Mucosa of descending colon (tissue), 3 donors: Measurements from ENCODE around the gene FNDC11. TPM values are rescaled to one million over a fixed set of nuclear protein-coding genes. Genes with fewer than 3 reads are reported as not detected.
A peak's percentile ranks its signal among the peaks of the same experiment; 100 is the strongest.

ENCODE experiments used
- ATAC-seq: fragments of 200-7000 bp; cut with Tn5 transposase; one replicate; pipeline ENCODE4 v1.9.1; 2020; ENCODE audit warnings: mild to moderate bottlenecking, moderate library complexity
- DNase-seq, 3 donors: peaks; one replicate each; pipeline ENCODE4 v3.0.0-alpha.2; 2020
- H3K36me3 ChIP-seq: fragments of 200-600 bp; one replicate; pipeline ENCODE4 v1.8.0; 2021; ENCODE audit warnings: low read depth, mild to moderate bottlenecking
- H3K4me1 ChIP-seq: fragments of 200-600 bp; one replicate; pipeline ENCODE4 v1.8.0; 2021; ENCODE audit warnings: low read depth, mild to moderate bottlenecking
- H3K4me3 ChIP-seq: fragments of 200-600 bp; one replicate; pipeline ENCODE4 v1.8.0; 2021; ENCODE audit warnings: mild to moderate bottlenecking
- H3K9me3 ChIP-seq: fragments of 200-600 bp; one replicate; pipeline ENCODE4 v1.8.0; 2021; ENCODE audit warnings: mild to moderate bottlenecking
- intact Hi-C, 2 donors: fragments of 100-400 bp; cut with DNase I in 1 of 2; cut with micrococcal nuclease in 1 of 2; formaldehyde crosslinking; loops; one replicate each; pipeline versions ENCODE4 v1.11.0 to v1.11.1; 2022; cut with DNase I, micrococcal nuclease
- total RNA-seq, 3 donors: library from RNA; stranded (reverse); fragmentation: NEBNext Ultra II Directional in 2 of 3; extraction: Animal tissue kit (Norgen Biotek cat#: 25700) in 2 of 3; gene quantifications; one replicate each; pipeline versions ENCODE4 v1.2.1 to v1.2.4, GENCODE V29; 2021 to 2023
- TF ChIP-seq, protein P1 (sequence below): fragments of 200-600 bp; IDR thresholded peaks from one replicate; pipeline ENCODE4 v1.8.0; 2022; ENCODE audit warnings: antibody characterized with exemption, mild to moderate bottlenecking
- donor health status: DM: no; HTN: no; CAD: no; lungs with moderate emphysema.
- donor health status: DM: no; HTN: no; CAD: no.
- donor health status: DM: no; HTN: yes; CAD: no.

The FNDC11 gene
- total RNA-seq, 3 donors from 2014 or later: 0.19 to 0.25 TPM; not detected in 1

DNA sequence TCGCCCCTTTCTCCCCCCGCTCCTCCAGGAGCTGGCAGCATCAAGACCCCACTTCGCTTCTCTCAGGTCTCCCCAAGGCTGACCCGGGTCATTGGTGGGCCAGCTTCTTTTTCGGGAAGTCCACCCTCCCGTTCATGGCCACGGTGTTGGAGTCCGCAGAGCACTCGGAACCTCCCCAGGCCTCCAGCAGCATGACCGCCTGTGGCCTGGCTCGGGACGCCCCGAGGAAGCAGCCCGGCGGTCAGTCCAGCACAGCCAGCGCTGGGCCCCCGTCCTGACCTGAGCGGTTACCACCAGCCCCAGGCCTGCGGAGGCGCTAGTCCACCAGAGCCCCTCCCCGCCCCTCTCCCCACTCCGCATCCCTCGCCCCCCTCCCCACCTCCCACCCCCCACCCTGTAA lies 32.4 kb upstream of the FNDC11 start:
- TF ChIP-seq, protein P1, sequence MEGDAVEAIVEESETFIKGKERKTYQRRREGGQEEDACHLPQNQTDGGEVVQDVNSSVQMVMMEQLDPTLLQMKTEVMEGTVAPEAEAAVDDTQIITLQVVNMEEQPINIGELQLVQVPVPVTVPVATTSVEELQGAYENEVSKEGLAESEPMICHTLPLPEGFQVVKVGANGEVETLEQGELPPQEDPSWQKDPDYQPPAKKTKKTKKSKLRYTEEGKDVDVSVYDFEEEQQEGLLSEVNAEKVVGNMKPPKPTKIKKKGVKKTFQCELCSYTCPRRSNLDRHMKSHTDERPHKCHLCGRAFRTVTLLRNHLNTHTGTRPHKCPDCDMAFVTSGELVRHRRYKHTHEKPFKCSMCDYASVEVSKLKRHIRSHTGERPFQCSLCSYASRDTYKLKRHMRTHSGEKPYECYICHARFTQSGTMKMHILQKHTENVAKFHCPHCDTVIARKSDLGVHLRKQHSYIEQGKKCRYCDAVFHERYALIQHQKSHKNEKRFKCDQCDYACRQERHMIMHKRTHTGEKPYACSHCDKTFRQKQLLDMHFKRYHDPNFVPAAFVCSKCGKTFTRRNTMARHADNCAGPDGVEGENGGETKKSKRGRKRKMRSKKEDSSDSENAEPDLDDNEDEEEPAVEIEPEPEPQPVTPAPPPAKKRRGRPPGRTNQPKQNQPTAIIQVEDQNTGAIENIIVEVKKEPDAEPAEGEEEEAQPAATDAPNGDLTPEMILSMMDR: no peak
- intact Hi-C loops: no loop called here
- no peak for ATAC-seq
- peak overlapping the region; percentile 75 for H3K4me3 ChIP-seq
- peaks cover 16% of the 10 kb centered on the region for H3K4me1 ChIP-seq
- peaks cover 2% of the 10 kb centered on the region for H3K9me3 ChIP-seq
- H3K36me3 ChIP-seq: no peaks in the 10 kb centered on the region
- peak in 2 of 3 donors; percentile 53 to 67 for DNase-seq

DNA sequence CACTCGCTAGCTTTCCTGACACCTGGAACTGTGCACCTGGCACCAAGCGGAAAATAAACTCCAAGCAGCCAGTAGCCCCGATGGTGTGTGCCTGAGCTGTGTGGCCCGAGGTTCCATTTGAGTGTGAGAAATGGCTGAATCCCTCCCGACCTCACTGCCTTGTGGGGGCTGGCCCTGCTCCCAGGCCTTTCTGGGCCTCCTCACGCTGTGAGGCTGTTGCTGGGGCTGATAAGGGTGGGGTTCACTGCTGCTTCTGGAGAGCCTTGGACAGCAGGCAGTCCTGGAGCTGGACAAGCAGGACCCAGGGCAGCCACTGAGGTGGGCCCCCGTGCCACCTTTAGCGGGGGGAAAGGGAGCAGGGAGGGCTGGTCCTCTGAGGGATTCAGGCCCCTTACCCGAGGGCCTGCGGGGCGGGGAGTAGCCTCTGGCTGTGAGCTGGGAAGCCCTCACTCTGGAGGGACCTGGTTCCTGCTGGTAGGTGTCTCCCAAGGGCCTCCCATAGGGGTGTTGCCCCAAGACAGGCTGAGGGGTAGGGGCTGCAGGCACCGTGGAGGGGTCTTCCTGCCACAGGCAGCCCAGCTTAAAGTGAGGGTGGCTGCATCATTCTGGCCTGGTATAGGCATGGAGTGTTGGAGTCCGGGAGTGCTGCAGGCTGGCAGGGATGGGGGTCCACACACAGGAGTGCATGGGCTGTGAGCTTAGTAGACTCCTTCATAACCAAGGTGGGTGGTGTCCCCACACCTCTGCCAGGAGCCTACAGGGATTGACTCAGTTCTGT lies 31.7 kb upstream of the FNDC11 start:
- intact Hi-C loops: no loop called here
- no peak for ATAC-seq
- H3K4me1 ChIP-seq: peaks cover 16% of the 10 kb centered on the region
- H3K36me3 ChIP-seq: no peaks in the 10 kb centered on the region
- no peak overlapping the region for H3K4me3 ChIP-seq
- H3K9me3 ChIP-seq: peaks cover 2% of the 10 kb centered on the region
- TF ChIP-seq, protein P1: no peak
- DNase-seq: peak; percentile 21 to 53 (median 44)

DNA sequence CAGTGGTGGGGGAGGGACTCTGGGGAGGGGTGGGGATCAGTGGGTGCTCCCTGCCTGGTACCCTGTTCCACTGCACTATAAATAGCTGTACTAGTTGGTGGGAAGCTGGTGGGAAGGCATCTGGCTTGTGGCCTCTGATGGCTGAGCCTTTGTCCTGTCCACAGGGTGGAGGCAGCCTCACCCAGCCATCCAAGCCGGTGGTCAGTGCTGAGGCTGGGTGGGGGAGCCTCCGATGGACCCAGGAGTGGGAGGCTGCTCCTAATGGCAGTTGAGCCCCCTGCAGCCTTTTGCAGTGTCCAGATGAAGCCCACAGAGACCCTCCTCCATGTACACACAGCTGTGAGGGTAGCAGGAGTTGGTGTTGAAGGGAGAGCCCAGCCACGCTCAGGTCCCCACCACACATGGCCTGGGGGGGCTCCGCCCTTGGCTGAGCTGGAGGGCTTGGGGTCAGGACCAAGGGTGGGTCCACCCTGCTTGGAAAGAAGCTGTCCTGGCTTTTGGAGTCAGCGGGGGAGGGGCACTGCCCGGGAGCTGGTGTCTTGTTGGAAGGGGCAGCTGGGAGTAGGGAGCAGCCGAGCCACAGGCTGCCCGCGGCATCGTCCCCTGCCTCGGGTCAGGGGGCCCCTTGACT lies 30.9 kb upstream of the FNDC11 start:
- H3K36me3 ChIP-seq: no peaks in the 10 kb centered on the region
- peaks cover 16% of the 10 kb centered on the region for H3K4me1 ChIP-seq
- TF ChIP-seq, protein P1: no peak
- ATAC-seq: no peak
- H3K9me3 ChIP-seq: peaks cover 2% of the 10 kb centered on the region
- peak; percentile 34 to 67 (median 57) for DNase-seq
- intact Hi-C loops: no loop called here
- no peak overlapping the region for H3K4me3 ChIP-seq

DNA sequence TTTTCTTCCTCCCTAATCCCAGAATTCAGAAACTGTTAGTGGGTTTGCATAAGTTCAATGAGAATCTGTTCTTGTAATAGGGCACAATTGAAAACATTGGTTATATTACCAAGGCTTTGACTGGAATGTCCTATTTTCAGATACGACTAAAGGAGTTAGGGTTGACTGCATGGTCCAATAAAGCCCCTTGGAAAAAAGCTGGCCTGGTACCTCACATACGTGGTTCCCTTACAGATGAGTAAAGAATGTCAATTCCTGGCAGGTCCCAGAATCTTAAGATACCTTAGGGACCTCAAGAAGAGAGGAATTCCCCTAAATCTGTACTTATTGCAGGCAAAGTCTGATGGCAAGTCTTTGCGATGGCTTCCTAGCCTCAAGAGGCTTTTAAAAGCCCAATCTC lies 28.8 kb upstream of the FNDC11 start:
- Histone ChIP-seq H3K9me3 (peaks cover 2% of the 10 kb centered on the region), H3K36me3 (no peaks in the 10 kb centered on the region), H3K4me3 (no peak overlapping the region), H3K4me1 (peaks cover 11% of the 10 kb centered on the region)
- TF ChIP-seq, protein P1: no peak
- DNase-seq (no peak), ATAC-seq (no peak)
- intact Hi-C loops: no loop called here

DNA sequence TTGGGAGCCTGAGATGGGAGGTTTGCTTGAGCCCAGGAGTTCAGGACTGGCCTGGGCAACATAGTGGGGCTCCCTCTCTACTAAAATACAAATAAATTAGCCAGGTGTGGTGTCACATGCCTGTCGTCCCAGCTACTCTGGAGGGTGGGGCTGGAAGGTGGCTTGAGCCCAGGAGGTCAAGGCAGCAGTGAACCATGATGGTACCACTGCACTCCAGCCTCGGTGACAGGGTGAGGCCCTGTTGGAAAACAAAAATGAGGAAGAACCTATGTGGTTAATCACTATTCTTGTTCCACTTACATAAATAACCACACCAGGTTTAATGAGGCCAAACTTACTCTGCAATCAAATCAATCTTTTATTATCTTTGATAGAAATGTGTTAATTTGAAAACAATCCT lies 28.0 kb upstream of the FNDC11 start:
- ATAC-seq: peak; percentile 33
- H3K9me3 ChIP-seq: peaks cover 2% of the 10 kb centered on the region
- no peak overlapping the region for H3K4me3 ChIP-seq
- intact Hi-C loops: no loop called here
- TF ChIP-seq, protein P1: no peak
- no peaks in the 10 kb centered on the region for H3K36me3 ChIP-seq
- peaks cover 11% of the 10 kb centered on the region for H3K4me1 ChIP-seq
- peak in 2 of 3 donors; percentile 46 to 60 for DNase-seq
